Breast epithelium (tissue), 3 donors: ENCODE measurements around the gene PRXL2A.

Source experiments
- CTCF ChIP-seq, 3 donors: fragments of 450-650 bp; IDR thresholded peaks; one replicate each; pipeline ENCODE4 v1.5.1; 2016 to 2017; ENCODE audit warnings: antibody characterized with exemption in 3 of 3, mild to moderate bottlenecking in 3 of 3, moderate library complexity in 3 of 3
- POLR2A ChIP-seq: fragments of 450-650 bp; IDR thresholded peaks from one replicate; pipeline ENCODE4 v1.6.1; 2016; ENCODE audit warnings: antibody characterized with exemption, mild to moderate bottlenecking, moderate library complexity
- POLR2AphosphoS5 ChIP-seq, 3 donors: sonication (generic); formaldehyde crosslinking; IDR thresholded peaks; one replicate each; pipeline ENCODE4 v1.6.1; 2017; ENCODE audit warnings: antibody characterized with exemption in 3 of 3

GRCh38 chr10:80371467-80371866 is 36.9 kb upstream of the PRXL2A start:
- TF ChIP-seq CTCF (IDR thresholded peaks at IDR 0.05): no peak
- TF ChIP-seq POLR2AphosphoS5 (IDR thresholded peaks at IDR 0.05): no peak
- TF ChIP-seq POLR2A: no peak
